Daoy (cell line): ENCODE measurements around the gene PPP2R5E. TPM values are rescaled to one million over a fixed set of nuclear protein-coding genes. Genes with fewer than 3 reads are reported as not detected.
A peak's percentile ranks its signal among the peaks of the same experiment; 100 is the strongest.

ENCODE experiments used
- DNase-seq: peaks from one replicate; pipeline ENCODE4 v3.0.0-alpha.2; 2015; ENCODE audit warnings: low read depth
- total RNA-seq: library from RNA; depleted of rRNA; stranded (reverse); fragments of >200 nt; shearing (Covaris generic); gene quantifications from 2 replicates; pipeline ENCODE4 v1.2.3, GENCODE V29; 2014

Gene PPP2R5E
- total RNA-seq, 1 experiment from 2014 or later = 18.1 TPM

GRCh38 chr14:63470962-63471793, 72.0 kb downstream of the PPP2R5E start:
- DNase-seq = peak; percentile 8

GRCh38 chr14:63468294-63468693, 74.9 kb downstream of the PPP2R5E start:
- DNase-seq = no peak

- DNase-seq = no peak
Measured at GRCh38 chr14:63467440-63468072, 75.6 kb downstream of the PPP2R5E start.

GRCh38 chr14:63465347-63465746, 77.8 kb downstream of the PPP2R5E start:
- no peak for DNase-seq

GRCh38 chr14:63460680-63461369, 82.4 kb downstream of the PPP2R5E start:
- no peak for DNase-seq

- no peak for DNase-seq
Measured at GRCh38 chr14:63459738-63460137, 83.4 kb downstream of the PPP2R5E start.

GRCh38 chr14:63457498-63457897, 85.7 kb downstream of the PPP2R5E start:
- no peak for DNase-seq

GRCh38 chr14:63454863-63455622, 88.1 kb downstream of the PPP2R5E start:
- DNase-seq = peak; percentile 39

- DNase-seq = no peak
Measured at GRCh38 chr14:63454436-63454835, 88.7 kb downstream of the PPP2R5E start.

GRCh38 chr14:63453443-63453936, 89.7 kb downstream of the PPP2R5E start:
- no peak for DNase-seq

- DNase-seq = no peak
Measured at GRCh38 chr14:63452796-63453195, 90.4 kb downstream of the PPP2R5E start.

- no peak for DNase-seq
Measured at GRCh38 chr14:63448841-63449240, 94.3 kb downstream of the PPP2R5E start.

- no peak for DNase-seq
Measured at GRCh38 chr14:63444588-63444987, 98.6 kb downstream of the PPP2R5E start.

- no peak for DNase-seq
Measured at GRCh38 chr14:63443988-63444387, 99.2 kb downstream of the PPP2R5E start.

- no peak for DNase-seq
Measured at GRCh38 chr14:63443361-63443760, 99.8 kb downstream of the PPP2R5E start.

GRCh38 chr14:63438065-63438757, 105.0 kb downstream of the PPP2R5E start:
- DNase-seq = peak; percentile 79

- DNase-seq = no peak
Measured at GRCh38 chr14:63436286-63437098, 106.7 kb downstream of the PPP2R5E start.

GRCh38 chr14:63435838-63436237, 107.3 kb downstream of the PPP2R5E start:
- no peak for DNase-seq

- DNase-seq = no peak
Measured at GRCh38 chr14:63435204-63435603, 108.0 kb downstream of the PPP2R5E start.

- no peak for DNase-seq
Measured at GRCh38 chr14:63432888-63433552, 110.2 kb downstream of the PPP2R5E start.
